Glomerular endothelial cell (primary cell): ENCODE measurements around the gene CACNB1. TPM values are rescaled to one million over a fixed set of nuclear protein-coding genes. Genes with fewer than 3 reads are reported as not detected.

Source experiments
- DNase-seq: peaks from one replicate; pipeline ENCODE4 v3.0.0-alpha.2; 2011; ENCODE audit warnings: low read depth, low spot score; ENCODE audit errors: extremely low read depth
- total RNA-seq: library from RNA; depleted of rRNA; stranded (reverse); fragments of >200 nt; gene quantifications from 2 replicates; pipeline ENCODE4 v1.2.3, GENCODE V29; 2015

Gene CACNB1
- total RNA-seq, 1 donor from 2014 or later = 4.4 TPM

DNA sequence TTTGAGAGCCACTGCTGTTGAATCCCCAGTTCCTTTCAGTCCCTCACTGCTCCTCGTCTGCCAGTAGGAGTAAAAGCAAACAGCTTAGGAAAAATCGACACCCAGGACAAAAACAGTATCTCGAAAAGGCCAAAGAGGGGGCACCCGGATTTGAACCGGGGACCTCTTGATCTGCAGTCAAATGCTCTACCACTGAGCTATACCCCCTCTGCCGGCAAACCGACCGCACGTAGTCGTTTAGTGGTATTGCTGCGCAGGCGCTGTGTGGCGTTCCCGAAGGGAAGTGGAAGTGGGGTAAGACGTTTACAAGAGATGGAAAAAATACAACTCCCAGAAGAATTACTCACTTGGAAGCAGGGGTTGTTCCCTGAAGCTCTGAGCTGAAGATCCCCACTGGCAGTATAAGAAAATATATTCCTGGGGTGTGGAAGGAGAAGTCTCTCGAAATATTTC lies 43.8 kb downstream of the CACNB1 start:
- peak; percentile 56 for DNase-seq

DNA sequence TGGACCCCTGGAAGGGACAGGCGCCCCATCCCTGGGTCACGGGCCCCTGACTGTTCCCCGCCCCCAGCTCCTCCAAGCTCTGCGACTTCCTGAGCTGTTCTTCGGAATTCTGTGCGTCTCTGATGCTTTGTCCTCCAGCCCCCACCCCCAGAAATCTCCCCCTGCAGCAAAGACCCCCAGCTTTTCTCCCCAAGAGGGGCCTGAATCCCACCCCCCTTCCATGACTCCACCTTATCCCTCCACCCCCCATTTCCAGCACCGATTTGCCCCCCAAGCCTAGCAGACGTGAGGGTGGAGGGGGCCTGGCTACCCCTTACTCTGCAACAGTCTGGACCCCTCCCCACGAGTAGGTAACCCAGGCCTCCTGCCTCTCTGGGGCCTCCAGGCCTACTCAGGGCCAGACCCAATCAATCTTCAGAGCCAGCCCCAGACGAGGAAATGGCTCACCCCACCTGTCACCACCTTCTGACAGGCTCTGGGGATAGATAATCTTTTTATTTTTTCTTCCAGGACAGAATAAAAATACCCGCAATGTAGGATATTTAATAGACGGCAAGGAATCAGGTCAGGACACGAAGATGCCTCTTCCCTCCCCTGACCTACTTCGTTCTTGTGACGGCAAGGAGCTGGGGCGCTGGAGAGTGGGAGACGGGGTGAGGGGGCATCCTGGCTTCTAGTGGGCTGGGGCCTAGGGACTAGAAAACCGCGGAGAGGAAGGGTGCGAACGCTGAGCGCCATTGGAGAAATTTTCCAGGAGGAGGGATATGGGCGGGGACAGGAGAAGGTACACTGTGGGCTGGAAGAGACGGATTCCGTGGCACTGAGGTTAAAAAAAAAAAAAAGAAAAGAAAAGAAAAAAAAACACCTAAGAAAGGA lies 45.3 kb downstream of the CACNB1 start:
- DNase-seq = no peak

DNA sequence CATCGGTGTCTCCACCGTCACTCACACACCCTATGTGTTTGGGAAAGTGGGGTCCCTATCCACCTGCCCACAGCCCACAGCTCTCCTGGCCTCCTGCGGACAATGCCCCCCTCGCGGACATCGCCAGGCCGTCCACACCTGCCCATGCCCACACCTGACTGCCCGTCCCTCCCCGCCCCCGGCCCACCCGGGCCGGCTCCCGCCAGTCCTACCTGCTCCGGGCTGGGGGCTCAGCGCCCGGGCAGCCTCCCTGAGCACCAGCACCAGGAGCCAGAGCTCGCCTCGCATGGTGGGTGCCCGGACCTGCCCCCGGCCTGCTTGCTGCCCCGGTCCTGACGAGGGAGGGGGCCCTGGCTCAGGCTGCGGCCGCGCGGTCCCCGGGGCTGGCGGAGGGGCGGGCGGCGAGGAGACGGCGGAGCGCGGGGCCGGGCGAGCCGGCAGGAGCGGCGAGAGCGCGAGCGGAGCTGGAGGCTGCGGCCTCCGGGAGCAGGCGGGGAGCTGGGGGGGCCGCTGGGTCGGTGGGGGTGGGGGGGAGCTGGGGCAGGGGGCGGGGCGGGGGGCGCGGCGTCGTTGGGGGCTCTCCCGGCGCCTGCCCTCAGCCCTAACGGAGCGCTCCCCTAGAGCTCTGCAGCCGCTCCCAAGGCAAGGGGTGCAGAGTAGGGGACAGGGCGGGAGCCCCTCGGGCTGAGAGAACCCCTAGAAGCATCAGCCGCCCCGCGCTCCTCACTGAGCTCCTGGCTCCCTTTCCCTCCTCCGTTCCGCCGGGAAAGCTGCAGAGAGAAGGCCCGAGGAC lies 46.1 kb downstream of the CACNB1 start, which contains the start of gene PLXDC1:
TSS of gene PLXDC1 (minus strand) at position 488 of the 793 bp plus-strand sequence. CDS start at position 288, 200 bp downstream.
- DNase-seq = no peak

DNA sequence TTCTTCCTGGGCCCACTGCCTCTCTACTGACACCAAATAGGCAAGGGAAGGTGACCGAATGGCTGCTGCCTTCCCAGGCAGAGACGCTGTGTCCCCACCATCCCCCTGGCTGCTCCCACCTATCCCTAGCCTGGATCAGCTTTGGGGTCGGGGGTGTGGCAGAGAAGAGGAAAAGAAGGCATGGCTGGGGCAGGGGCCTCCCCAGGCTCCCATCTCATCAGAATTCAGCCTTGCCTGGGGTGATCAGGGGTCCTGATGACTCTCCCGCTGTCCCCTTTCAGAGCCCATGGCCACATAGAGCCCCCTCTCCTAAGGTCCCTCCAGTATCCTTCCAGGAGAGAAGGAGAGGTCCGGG lies 46.7 kb downstream of the CACNB1 start:
- no peak for DNase-seq

- DNase-seq = no peak
Observed at GRCh38 chr17:39150104-39150634, 47.3 kb downstream of the CACNB1 start.

GRCh38 chr17:39147221-39148185 lies 50.0 kb downstream of the CACNB1 start:
- DNase-seq = no peak

DNA sequence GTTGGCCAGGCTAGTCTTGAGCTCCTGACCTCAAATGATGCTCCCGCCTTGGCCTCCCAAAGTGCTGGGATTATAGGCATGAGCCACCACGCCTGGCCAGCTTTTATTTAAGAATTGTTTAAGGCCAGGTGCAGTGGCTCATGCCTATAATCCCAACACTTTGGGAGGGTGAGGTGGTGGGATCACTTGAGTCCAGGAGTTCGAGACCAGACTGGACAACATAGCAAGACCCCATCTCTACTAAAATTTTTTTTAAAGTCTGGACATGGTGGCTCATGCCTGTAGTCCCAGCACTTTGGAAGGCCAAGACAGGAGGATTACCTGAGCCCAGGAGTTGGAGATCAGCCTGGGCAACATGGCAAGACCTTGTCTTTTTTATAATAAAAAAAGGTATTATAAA lies 51.2 kb downstream of the CACNB1 start:
- no peak for DNase-seq

GRCh38 chr17:39145143-39145542 lies 52.3 kb downstream of the CACNB1 start:
- no peak for DNase-seq

- DNase-seq = no peak
Observed at GRCh38 chr17:39144416-39144840, 53.0 kb downstream of the CACNB1 start.

GRCh38 chr17:39143552-39144093 lies 53.8 kb downstream of the CACNB1 start:
- no peak for DNase-seq

- DNase-seq = no peak
Observed at GRCh38 chr17:39141915-39142664, 55.4 kb downstream of the CACNB1 start.

- no peak for DNase-seq
Observed at GRCh38 chr17:39141294-39141693, 56.2 kb downstream of the CACNB1 start.

- DNase-seq = no peak
Observed at GRCh38 chr17:39139561-39139960, 57.9 kb downstream of the CACNB1 start.

DNA sequence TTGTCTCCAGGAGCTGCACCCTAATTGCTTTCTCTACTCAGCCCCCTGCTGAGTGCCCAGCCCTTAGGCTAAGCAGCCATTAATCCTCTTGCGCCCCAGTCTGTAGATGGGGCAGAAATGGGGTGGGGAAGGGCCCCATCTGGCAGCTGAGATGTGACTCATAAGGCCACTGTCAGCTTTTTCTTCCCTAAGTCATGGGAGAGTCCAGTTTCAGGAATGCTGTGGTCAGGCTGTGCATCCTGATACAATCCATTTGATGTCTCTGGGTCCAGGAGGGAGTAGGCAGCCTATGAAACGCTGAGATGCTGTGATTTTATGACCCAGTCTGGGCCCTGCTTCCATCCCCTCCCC lies 58.3 kb downstream of the CACNB1 start:
- no peak for DNase-seq

GRCh38 chr17:39138431-39139160 lies 58.9 kb downstream of the CACNB1 start:
- DNase-seq = no peak

- DNase-seq = no peak
Observed at GRCh38 chr17:39134878-39135277, 62.6 kb downstream of the CACNB1 start.

- no peak for DNase-seq
Observed at GRCh38 chr17:39132192-39132610, 65.3 kb downstream of the CACNB1 start.

GRCh38 chr17:39131616-39132015 lies 65.9 kb downstream of the CACNB1 start:
- no peak for DNase-seq

GRCh38 chr17:39130205-39130604 lies 67.3 kb downstream of the CACNB1 start:
- DNase-seq = no peak
